Mesenchymal stem cell (in vitro differentiated cells and primary cell): ENCODE measurements around the gene PTEN.
A peak's percentile ranks its signal among the peaks of the same experiment; 100 is the strongest.

Source experiments
- DNase-seq: peaks from one replicate; pipeline ENCODE4 v3.0.0-alpha.2; 2013
- H2AFZ ChIP-seq: one replicate; pipeline ENCODE4 v1.6.1; 2013; ENCODE audit warnings: low read depth, mild to moderate bottlenecking, control low read depth, inconsistent platforms, low read length, moderate library complexity
- H2AK5ac ChIP-seq: 2 replicates; pipeline ENCODE4 v1.6.1; 2013; ENCODE audit warnings: low read length, moderate library complexity, mild to moderate bottlenecking, inconsistent platforms; ENCODE audit not compliant: severe bottlenecking
- H2BK120ac ChIP-seq: one replicate; pipeline ENCODE4 v1.6.1; 2013; ENCODE audit warnings: low read depth, mild to moderate bottlenecking, inconsistent platforms, low read length, moderate library complexity
- H2BK12ac ChIP-seq, 2 experiments: one replicate each; pipeline ENCODE4 v1.6.1; 2013; ENCODE audit warnings: inconsistent platforms in 2 of 2, low read length in 2 of 2, mild to moderate bottlenecking in 2 of 2, moderate library complexity in 2 of 2, control low read depth in 1 of 2
- H2BK15ac ChIP-seq: one replicate; pipeline ENCODE4 v1.6.1; 2013; ENCODE audit warnings: mild to moderate bottlenecking, low read depth, inconsistent platforms; ENCODE audit not compliant: poor library complexity, severe bottlenecking
- H2BK5ac ChIP-seq: 2 replicates; pipeline ENCODE4 v1.6.1; 2013; ENCODE audit warnings: low read depth, mild to moderate bottlenecking, low read length, control low read depth, inconsistent platforms; ENCODE audit not compliant: poor library complexity, severe bottlenecking
- H3K14ac ChIP-seq, 2 experiments: one replicate each; pipeline ENCODE4 v1.6.1; 2013; ENCODE audit warnings: inconsistent platforms in 2 of 2, low read length in 2 of 2, control low read depth in 1 of 2, mild to moderate bottlenecking in 1 of 2, moderate library complexity in 1 of 2
- H3K18ac ChIP-seq, 2 experiments: one replicate each; pipeline ENCODE4 v1.6.1; 2013; ENCODE audit warnings: inconsistent platforms in 2 of 2, low read length in 2 of 2, control low read depth in 1 of 2, low read depth in 1 of 2, mild to moderate bottlenecking in 1 of 2
- H3K23ac ChIP-seq, 2 experiments: one replicate each; pipeline ENCODE4 v1.6.1; 2013; ENCODE audit warnings: inconsistent platforms in 2 of 2, low read length in 2 of 2, mild to moderate bottlenecking in 2 of 2, moderate library complexity in 2 of 2, control low read depth in 1 of 2
- H3K27ac ChIP-seq: 2 replicates; pipeline ENCODE4 v1.5.1; 2013; ENCODE audit warnings: mild to moderate bottlenecking, moderate library complexity, low read length, control low read depth, inconsistent platforms; ENCODE audit not compliant: poor library complexity, severe bottlenecking
- H3K27me3 ChIP-seq, 2 experiments: 2 replicates each; pipeline versions ENCODE4 v1.6.1 to v1.7.0; 2013; ENCODE audit warnings: low read length in 2 of 2, mild to moderate bottlenecking in 2 of 2, moderate library complexity in 2 of 2, control low read depth in 1 of 2, inconsistent platforms in 1 of 2; ENCODE audit not compliant: control insufficient read depth in 1 of 2, insufficient read depth in 1 of 2
- H3K36me3 ChIP-seq, 2 experiments: 2 replicates each; pipeline versions ENCODE4 v1.6.1 to v1.7.0; 2013; ENCODE audit warnings: low read length in 2 of 2, control low read depth in 1 of 2, inconsistent platforms in 1 of 2, low read depth in 1 of 2, mild to moderate bottlenecking in 1 of 2; ENCODE audit not compliant: insufficient read depth in 2 of 2, control insufficient read depth in 1 of 2
- H3K4ac ChIP-seq, 2 experiments: one replicate each; pipeline ENCODE4 v1.6.1; 2013; ENCODE audit warnings: inconsistent platforms in 2 of 2, low read length in 2 of 2, mild to moderate bottlenecking in 2 of 2, moderate library complexity in 2 of 2, control low read depth in 1 of 2, low read depth in 1 of 2
- H3K4me1 ChIP-seq: 2 replicates; pipeline ENCODE4 v1.6.1; 2013; ENCODE audit warnings: low read depth, low read length, control low read depth; ENCODE audit not compliant: control insufficient read depth, insufficient read depth
- H3K4me2 ChIP-seq: 2 replicates; pipeline ENCODE4 v1.6.1; 2013; ENCODE audit warnings: low read length, mild to moderate bottlenecking, inconsistent platforms; ENCODE audit not compliant: poor library complexity, severe bottlenecking
- H3K4me3 ChIP-seq, 2 experiments: 2 replicates each; pipeline versions ENCODE4 v1.5.1 to v1.7.0; 2013; ENCODE audit warnings: low read length in 2 of 2, mild to moderate bottlenecking in 2 of 2, control low read depth in 1 of 2, low read depth in 1 of 2; ENCODE audit not compliant: insufficient read depth in 1 of 2
- H3K79me1 ChIP-seq: replicated peaks from 2 replicates; pipeline ENCODE4 v1.6.1; 2013; ENCODE audit warnings: mild to moderate bottlenecking, control low read depth, low read length, inconsistent platforms; ENCODE audit not compliant: poor library complexity, severe bottlenecking
- H3K9ac ChIP-seq: 2 replicates; pipeline ENCODE4 v1.7.0; 2013; ENCODE audit warnings: mild to moderate bottlenecking, low read length, moderate library complexity
- H3K9me3 ChIP-seq: 2 replicates; pipeline ENCODE4 v1.7.0; 2013; ENCODE audit warnings: mild to moderate bottlenecking, low read length; ENCODE audit not compliant: control insufficient read depth
- H4K8ac ChIP-seq: one replicate; pipeline ENCODE4 v1.6.1; 2013; ENCODE audit warnings: inconsistent platforms, mild to moderate bottlenecking, low read length, moderate library complexity
- H4K91ac ChIP-seq: one replicate; pipeline ENCODE4 v1.6.1; 2013; ENCODE audit warnings: mild to moderate bottlenecking, low read length, inconsistent platforms
- WGBS: methylation state at CpG from one replicate; pipeline ENCODE4 v1.1.7; 2013; ENCODE audit warnings: mixed read lengths; 5-methylcytosine and 5-hydroxymethylcytosine counted together

The PTEN gene

GRCh38 chr10:87920538-87920937, 57.1 kb downstream of the PTEN start:
- Histone ChIP-seq H3K27me3 (no peaks in the 10 kb centered on the region), H2AFZ (no peak overlapping the region), H3K4ac (no peak overlapping the region), H3K4me2 (no peak overlapping the region), H3K27ac (no peak overlapping the region), H3K4me3 (no peak overlapping the region), H3K14ac (no peak overlapping the region), H2BK15ac (no peak overlapping the region), H2BK12ac (no peak overlapping the region), H3K36me3 (peaks cover 0 to 36% of the 10 kb centered on the region in 2 experiments), H4K8ac (no peak overlapping the region), H3K23ac (no peak overlapping the region), H4K91ac (no peak overlapping the region), H2BK5ac (no peak overlapping the region), H2BK120ac (no peak overlapping the region), H3K18ac (no peak overlapping the region), H2AK5ac (no peak overlapping the region), H3K4me1 (peaks cover under 1% of the 10 kb centered on the region), H3K9ac (no peak overlapping the region), H3K79me1 (peaks cover 10% of the 10 kb centered on the region), H3K9me3 (no peaks in the 10 kb centered on the region)
- 100% methylated on average over 1 of the region's 4 CpGs for WGBS
- DNase-seq: no peak

- Histone ChIP-seq H2BK12ac (no peak overlapping the region), H2BK5ac (no peak overlapping the region), H3K27ac (no peak overlapping the region), H3K4me3 (no peak overlapping the region), H3K14ac (no peak overlapping the region), H3K36me3 (peaks cover 0 to 39% of the 10 kb centered on the region in 2 experiments), H4K8ac (no peak overlapping the region), H3K9me3 (no peaks in the 10 kb centered on the region), H3K79me1 (peaks cover 11% of the 10 kb centered on the region), H2BK120ac (no peak overlapping the region), H2AK5ac (no peak overlapping the region), H3K9ac (no peak overlapping the region), H3K27me3 (no peaks in the 10 kb centered on the region), H4K91ac (no peak overlapping the region), H3K4ac (no peak overlapping the region), H2BK15ac (no peak overlapping the region), H3K4me2 (no peak overlapping the region), H3K18ac (no peak overlapping the region), H3K23ac (no peak overlapping the region), H3K4me1 (no peaks in the 10 kb centered on the region), H2AFZ (no peak overlapping the region)
- WGBS: 75% methylated on average over 7 of the region's 10 CpGs
- DNase-seq: peak; percentile 18
These were observed 58.7 kb downstream of the PTEN start for GRCh38 chr10:87921931-87922688.

GRCh38 chr10:87923233-87923632, 59.8 kb downstream of the PTEN start:
- Histone ChIP-seq H3K14ac (no peak overlapping the region), H3K23ac (no peak overlapping the region), H3K27me3 (no peaks in the 10 kb centered on the region), H3K18ac (no peak overlapping the region), H2BK12ac (no peak overlapping the region), H2AFZ (no peak overlapping the region), H2AK5ac (no peak overlapping the region), H3K36me3 (peaks cover 0 to 47% of the 10 kb centered on the region in 2 experiments), H4K91ac (no peak overlapping the region), H3K4me3 (no peak overlapping the region), H3K9me3 (no peaks in the 10 kb centered on the region), H3K79me1 (peaks cover 11% of the 10 kb centered on the region), H2BK120ac (no peak overlapping the region), H4K8ac (no peak overlapping the region), H3K27ac (no peak overlapping the region), H2BK15ac (no peak overlapping the region), H3K4me1 (no peaks in the 10 kb centered on the region), H3K9ac (no peak overlapping the region), H3K4ac (no peak overlapping the region), H2BK5ac (no peak overlapping the region), H3K4me2 (no peak overlapping the region)
- WGBS: 90% methylated on average over 4 of the region's 4 CpGs
- no peak for DNase-seq

GRCh38 chr10:87925570-87925969, 62.1 kb downstream of the PTEN start:
- WGBS: 100% methylated on average over 1 of the region's 2 CpGs
- no peak overlapping the region for H2BK15ac ChIP-seq
- DNase-seq: no peak
- no peak overlapping the region for H2BK12ac ChIP-seq
- no peak overlapping the region for H2AK5ac ChIP-seq
- no peaks in the 10 kb centered on the region for H3K9me3 ChIP-seq
- H2BK5ac ChIP-seq: no peak overlapping the region
- no peak overlapping the region for H3K23ac ChIP-seq
- H3K4ac ChIP-seq: no peak overlapping the region
- H3K4me3 ChIP-seq: no peak overlapping the region
- H4K8ac ChIP-seq: no peak overlapping the region
- H2AFZ ChIP-seq: no peak overlapping the region
- no peak overlapping the region for H3K18ac ChIP-seq
- peaks cover 0 to 47% of the 10 kb centered on the region in 2 experiments for H3K36me3 ChIP-seq
- H3K27me3 ChIP-seq: no peaks in the 10 kb centered on the region
- H2BK120ac ChIP-seq: no peak overlapping the region
- H3K4me1 ChIP-seq: no peaks in the 10 kb centered on the region
- peaks cover 11% of the 10 kb centered on the region for H3K79me1 ChIP-seq
- H3K4me2 ChIP-seq: no peak overlapping the region
- no peak overlapping the region for H3K27ac ChIP-seq
- no peak overlapping the region for H3K14ac ChIP-seq
- no peak overlapping the region for H4K91ac ChIP-seq
- H3K9ac ChIP-seq: no peak overlapping the region
